Left hindlimb (tissue), 1 donor: Measurements from ENCODE around the gene MLF2.
"Not testable (repeated sequence)": the region's sequence is repeated elsewhere in the genome, so short reads cannot be mapped to it uniquely, and the experiment has no call there.

Source experiments
- DNase-seq: peaks from one replicate; pipeline ENCODE4 v3.0.0-alpha.2; 2018

Gene MLF2

DNA sequence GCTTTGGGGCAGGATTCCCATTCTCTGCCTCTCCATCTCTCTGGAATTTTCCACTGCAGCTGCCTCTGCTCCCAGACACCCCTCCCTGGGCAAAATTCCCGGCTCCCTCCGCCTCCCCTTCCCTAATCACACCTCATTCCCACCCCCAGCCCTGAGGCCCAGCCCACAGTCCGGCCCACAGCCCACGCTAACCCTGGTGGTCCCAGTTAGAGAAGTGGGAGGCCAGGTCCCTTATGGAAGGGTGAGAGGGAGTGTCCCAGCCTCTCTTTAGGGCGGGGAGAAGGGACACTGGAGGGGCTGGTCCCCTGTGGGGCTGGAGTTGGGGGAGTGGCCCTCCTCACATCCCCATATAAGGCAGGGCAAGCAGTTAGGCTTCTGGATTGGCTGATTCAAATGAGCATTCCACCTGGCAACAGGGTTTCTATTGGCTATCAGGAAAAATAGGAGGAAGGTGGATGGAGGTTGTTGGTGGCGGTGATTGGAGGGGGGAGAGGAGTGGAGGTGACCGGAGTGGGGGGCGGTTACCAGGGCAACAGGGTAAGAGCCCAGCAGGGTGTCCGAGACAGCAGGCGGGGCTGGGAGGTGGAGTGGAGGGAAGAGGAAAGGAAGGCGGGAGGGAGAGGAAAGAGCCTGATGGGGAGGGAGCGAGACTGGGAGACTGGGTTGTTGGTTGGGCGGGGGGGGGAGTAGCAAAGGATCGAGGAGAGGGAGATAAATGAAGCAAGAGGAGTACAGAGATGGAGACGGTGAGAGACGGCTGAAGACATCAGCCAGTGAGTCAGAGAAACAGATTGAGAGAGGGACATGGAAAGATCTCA is 11.3 kb upstream of the MLF2 start:
- peak; percentile 97 for DNase-seq

DNA sequence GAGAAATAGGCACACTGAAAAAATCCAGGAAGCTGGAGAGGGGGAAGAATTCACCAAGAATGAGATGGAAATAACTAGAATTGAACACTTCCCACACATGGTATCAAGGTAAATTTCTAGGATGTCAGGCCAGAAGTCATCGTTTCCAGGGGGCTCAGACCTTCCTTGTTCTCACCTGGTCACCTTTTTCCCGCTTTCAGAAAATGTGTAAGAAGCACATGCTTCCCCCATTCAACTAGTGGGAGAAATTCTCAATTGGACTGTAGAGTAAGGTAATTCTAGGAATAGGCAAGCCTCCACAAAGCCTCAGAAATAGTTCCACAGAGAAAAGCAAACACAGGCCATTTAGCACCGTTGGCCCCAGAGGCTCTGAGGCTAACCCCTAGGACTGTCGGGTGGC is 10.4 kb upstream of the MLF2 start:
- DNase-seq, result peak; percentile 27

DNA sequence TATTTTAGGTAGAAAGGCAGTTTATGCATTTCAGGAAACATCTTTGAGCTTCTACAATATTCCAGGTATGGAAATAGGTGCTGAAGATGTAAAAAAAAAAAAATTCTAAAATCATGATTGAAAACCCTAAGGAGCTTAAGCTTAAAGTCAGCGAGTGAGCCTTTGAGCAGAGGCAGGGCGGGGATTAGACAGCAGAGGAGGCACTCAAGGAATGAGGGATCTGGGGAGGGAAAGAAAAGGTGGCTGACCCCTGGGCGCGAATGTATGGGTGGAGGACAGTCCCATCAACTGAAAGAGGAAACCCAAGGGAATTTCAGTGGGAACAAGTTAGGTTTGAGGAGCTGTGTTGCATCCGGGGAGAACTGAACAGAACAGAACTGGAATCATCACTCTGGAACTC is 6.8 kb upstream of the MLF2 start:
- DNase-seq, result peak; percentile 6

DNA sequence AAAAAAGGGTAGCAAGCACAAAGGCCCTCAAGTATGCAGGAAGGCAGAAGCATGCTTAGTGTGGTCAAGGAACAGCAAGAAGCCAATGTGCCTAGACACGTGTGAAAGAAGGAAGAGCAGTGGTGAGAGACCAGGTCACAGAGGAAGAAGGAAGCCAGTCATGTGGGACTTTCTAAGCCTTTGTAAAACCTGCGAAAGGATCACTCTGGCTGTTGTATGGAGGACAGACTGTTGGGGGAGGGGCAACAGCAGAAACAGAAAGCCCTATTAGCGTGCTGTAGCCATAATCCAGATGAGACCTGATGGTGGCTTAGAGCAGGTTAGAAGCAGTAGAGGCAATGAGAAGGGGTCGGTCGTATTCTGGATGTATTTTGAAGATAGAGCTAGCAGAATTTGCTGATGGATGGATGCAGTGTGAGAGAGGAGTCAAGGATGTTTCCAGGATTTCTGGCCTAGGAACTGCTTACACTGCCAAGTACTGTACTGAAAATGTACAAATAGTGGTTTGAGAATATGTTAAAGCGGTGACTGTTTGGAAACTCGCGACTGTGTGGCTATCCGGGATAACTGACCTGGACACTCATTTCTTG is 5.7 kb upstream of the MLF2 start:
- no peak for DNase-seq

DNA sequence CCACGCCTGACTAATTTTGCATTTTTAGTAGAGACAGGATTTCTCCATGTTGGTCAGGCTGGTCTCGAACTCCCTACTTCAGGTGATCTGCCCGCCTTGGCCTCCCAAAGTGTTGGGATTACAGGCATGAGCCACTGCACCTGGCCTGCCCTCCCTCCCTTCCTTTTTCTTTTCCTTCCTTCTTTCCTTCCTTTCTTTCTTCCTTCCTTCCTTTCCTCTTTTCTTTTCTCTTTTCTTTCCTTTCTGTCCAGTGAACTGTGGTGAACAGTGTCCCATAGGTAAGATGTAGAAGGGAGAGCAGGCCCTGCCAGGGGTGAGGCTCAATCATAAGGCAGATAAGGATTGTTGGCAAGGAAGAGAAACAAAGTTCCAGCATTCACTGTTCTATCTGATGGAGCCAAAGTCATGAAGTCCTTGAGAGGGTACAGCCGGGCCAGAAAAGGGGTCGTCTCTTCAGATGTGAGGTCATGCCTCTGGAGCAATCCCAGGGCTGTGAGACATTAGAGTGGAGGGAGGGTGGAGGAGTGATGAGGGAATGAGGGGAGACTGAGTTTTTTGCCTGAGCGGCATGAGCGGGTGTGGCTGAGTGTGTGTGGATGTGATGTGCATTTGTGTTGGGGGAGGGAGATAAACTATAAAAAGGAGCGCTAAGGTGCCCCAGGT is 4.2 kb upstream of the MLF2 start:
- DNase-seq, result no peak

DNA sequence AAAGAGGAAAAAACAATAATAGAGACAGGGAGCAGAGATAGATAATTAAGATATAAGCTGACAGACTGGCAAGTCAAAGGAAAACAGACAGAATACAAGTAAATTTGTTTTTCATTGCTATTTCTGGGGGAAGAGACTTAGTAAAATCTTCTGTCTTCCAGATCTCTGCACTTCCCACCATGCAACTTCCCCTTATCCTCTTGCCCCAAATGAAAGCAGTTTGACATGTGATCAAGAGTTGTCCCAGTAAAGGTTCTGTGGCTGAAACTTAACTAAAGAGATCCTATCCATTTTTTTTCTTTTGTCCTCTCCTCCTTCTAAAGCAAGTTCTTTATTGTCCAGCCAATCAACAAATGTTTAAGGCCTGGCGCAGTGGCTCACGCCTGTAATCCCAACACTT is 1.5 kb upstream of the MLF2 start:
- DNase-seq, result no peak

DNA sequence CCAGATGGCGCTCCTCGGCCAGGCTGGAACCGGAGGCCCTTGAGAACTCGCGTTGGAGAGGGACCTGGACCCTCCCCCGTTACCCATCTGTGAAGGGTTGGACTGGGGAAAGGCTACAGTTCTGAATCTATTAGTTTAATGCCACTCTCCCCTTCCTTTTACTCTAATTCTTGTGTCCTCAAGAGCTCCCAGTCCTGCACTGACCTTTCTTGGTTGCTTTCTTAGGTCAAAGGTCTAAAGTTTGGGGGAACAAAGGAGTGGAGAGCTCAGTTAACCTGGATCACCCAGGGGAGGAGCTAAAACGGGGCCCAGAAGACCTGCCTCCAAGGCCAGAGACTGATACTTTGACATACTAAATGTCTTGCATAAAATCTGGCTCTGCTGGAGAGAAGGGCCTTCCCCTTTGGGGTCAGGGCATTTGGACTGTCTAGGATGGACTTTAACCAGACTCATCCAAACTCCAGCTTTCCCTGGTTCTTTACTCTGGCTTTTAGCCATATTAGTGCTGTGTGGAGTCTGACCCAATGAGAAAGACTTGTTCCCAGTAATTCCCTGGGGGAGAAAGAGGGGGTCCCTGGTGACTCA is 923 bp upstream of the MLF2 start:
- no peak for DNase-seq

DNA sequence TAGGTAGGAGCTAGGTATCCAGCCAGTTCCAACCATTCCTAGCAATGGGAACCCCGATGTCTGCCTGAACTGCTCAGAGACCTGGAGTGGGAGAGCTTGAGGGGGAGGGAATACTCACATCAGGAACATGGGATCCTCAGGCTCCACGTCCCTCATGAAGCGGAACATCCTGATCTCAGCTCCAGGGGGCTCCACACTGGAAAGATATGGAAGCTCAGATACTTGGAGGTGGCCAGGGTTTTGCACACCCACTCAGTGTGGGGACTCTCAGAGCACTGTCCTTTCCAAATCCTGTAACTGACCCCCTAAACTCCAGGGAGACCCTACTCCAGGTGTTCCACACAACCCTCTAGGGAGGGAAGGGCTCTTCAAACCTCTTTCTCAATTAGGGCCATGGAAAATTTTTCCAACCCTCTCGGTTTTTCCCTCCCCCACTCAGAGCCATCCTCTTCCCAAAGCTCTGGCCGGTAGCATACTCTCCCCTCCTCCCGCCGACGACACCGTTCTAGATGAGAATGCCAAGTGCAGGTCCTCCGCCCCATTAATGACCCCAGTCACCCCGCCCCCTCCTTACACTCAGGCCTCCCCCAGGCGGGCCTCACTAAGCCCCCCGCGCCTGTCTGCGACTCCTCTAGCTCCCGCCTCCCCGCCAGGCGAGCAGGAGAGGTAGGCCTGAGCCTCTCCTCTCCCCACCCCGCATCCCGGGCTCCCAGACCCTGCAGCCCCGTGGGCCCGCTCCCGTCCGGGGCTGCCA is 597 bp downstream of the MLF2 start:
- peak; percentile 84 for DNase-seq

DNA sequence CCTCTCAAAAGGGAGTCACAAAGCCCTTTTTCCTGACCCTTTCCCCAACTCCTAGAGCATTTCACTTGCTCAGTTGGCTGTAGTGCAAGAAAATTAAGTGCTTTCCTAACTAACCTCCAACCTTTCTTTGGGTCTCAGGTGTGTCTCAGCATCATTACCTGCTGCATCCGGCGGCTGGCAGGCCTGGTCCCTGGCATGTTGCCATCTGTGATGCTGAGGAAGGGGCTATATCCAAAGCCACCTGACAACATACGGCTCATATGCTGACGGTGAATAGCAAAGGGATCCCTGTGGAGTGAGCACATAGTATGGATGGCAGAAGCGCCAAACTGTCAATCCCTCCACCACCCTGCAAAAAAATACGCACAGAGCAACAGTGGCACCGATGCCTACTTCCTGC is 1.2 kb downstream of the MLF2 start:
- DNase-seq, result no peak

DNA sequence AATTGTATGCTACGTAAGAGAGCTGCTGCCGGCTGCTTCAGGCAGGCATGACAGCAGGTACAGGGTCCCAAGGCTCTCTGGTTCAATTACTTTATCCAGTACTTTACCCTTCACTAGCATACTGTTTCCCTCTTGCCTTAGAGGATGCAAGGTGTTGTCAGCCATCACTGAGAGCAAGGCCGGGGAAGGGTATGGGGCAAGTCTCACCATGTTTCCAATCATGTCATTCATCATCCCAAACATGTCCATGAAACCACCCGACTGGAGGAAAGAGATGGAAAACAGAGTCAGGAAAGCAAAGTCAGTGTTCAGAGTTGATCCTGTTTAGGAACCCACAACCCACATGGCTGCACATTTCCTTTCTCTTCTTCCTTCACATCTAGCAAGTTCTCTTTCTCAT is 2.4 kb downstream of the MLF2 start:
- DNase-seq, result no peak

DNA sequence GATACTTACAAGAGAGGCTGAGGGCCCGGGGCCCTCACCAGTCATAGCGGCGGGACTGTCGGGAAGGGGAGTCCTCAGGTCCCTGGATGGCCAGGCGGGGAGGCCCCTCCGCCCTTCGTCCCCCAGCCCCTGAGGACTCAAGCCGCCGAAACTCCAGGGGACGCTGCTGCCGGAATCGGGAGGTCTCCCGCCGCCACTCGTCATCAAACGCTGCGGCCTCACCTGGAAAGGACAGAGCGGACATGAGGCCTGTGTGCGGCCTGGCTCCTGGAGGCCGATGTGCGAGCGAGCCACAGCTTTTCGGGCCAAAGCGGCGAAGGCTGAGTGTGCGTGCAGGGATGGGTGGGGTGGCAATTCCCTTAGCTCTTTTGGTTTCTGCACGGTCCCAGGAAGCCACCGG is 4.2 kb downstream of the MLF2 start:
- no peak for DNase-seq

DNA sequence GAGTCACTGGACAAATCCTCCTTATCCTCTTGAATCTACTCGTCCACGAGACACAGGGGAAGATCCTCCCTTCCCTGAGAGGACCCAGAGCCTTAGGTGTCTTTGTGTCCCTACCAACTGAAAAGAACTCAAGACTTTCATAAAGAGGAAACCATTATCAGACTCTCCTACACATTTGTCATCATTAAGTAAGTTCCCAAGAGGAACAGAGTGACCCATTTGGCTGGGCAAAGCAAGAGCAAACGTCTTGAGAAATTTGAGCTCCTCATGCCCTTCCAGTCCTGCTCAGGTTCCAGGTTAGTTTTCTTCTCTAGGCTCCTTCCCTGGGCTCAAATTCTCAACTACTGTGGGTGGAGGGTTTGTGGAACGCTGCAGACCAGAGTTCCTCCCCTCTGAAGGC is 5.7 kb downstream of the MLF2 start:
- no peak for DNase-seq

DNA sequence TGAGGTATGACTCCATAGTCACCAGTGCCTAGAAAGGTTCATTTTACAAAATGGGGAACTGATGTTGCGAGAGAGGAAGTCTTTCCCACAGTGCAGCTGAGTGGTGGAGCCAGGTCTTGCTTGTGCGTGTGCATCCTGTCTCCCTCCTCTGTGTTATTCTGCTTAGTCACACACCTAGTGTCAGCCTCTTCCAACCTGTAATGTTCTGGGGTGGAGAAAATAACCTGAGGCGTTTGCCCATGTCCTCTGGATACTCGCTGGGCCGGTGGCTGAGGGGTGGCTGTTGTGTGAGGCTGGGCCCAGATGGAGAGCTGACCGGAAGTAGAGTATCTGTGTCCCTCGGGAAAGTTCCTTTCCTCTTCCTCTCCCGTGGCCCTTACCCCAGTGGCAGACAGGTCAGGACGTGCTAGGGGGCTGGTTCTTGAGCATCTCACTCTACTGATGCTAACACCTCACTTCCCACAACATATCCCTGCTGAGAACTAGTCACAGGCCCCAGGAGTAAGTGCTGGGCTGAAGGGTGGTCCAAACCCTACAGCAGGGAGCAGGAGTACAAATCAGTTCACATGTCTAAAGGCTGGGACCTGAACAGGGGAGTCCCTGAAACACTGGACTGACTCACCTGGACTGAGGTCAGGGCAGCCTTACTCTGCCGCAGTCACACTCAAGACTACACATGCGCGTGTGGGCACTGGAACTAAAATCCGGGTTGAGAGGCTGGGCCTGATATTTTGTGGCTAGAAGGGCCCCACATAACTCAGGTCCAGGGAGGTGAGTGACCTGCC is 7.0 kb downstream of the MLF2 start:
- DNase-seq, result no peak

DNA sequence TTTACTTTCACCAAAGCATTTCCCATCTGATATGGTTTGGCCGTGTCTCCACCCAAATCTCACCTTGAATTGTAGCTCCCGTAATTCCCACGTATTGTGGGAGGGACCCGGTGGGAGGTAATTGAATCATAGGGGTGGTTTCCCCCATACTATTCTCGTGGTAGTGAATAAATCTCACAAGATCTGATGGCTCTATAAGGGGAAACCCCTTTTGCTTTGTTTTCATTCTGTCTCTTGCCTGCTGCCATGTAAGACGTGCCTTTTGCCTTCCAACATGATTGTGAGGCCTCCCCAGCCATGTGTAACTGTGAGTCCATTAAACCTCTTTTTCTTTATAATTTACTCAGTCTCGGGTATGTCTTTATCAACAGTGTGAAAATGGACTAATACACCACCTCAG is 9.6 kb downstream of the MLF2 start:
- not testable (repeated sequence) for DNase-seq

DNA sequence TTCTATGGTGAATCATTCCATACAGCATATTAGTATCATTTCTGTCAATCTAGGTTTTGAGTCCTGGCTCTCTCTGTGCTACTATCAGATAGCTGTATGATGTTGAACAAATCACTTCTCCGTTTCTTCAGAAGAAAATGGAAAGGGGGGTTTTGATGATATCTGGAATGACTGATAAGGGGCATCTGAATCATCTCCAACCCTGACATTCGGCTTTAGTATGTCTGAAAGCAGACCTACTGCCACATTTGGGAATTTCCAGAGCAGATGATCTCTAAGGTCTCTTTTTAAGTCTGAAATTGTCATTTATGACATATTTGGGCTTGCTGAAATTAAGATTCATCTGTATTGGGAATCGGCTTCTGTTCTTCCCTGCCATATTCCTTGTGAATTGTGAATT is 10.1 kb downstream of the MLF2 start:
- no peak for DNase-seq

DNA sequence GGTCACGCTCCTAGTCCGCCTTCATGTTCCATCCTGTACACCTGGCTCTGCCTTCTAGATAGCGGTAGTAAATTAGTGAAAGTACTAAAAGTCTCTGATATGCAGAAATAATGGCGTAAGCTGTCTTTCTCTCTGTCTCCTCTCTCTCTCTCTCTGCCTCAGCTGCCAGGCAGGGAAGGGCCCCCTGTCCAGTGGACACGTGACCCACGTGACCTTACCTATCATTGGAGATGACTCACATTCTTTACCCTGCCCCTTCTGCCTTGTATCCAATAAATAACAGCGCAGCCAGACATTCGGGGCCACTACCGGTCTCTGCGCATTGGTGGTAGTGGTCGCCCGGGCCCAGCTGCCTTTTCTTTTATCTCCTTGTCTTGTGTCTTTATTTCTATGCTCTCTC is 10.9 kb downstream of the MLF2 start:
- not testable (repeated sequence) for DNase-seq

DNA sequence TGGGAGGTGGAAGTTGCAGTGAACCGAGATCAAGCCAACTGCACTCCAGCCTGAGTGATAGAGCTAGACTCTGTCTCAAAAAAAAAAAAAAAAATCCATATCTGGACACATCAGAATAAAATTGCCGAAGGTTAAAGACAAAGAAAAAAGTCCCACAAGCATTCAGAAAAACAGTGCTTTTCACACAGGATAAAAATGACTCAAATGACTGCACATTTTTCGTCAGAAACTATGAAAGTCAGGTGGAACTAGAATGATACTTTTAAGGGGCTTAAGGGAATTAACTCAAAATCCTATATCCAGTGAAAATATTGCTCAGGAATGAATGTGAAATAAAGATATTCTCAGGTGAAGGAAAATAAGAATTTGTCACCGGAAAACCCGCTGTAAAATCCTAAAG is 16.2 kb downstream of the MLF2 start:
- no peak for DNase-seq

DNA sequence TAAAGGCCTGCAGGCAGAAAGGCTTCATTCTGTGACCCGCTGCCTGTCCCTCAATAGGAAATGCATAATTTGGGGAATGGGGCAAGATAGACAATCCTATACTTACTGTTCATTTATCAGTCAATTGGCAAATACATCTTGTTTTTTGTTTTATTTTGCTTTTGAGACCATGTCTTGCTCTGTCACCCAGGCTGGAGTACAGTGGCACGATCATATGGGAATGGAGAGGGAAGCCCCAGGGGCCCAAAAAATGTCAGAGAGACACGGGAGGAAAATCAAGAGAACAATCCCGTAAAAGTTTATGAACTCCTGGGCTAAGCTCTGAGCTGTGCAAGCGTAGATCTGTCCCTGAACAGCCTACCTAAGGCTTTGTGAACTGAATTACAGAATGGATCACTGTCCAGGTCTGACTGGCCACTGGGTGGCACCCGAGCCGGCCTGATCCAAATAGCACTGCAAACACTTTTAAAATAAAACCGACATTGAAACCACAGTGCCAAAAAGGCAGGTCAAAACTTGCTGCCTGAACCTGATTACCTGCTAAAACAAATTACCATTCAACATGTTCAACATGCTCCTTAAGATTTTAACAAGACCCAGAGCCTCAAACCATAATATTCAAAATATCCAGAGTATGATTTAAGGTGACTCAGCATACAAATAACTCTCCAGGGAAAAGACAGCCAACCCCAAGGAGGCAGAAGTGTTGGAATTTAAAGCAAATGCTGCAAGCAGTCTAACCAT is 17.3 kb downstream of the MLF2 start:
- DNase-seq, result peak; percentile 76

DNA sequence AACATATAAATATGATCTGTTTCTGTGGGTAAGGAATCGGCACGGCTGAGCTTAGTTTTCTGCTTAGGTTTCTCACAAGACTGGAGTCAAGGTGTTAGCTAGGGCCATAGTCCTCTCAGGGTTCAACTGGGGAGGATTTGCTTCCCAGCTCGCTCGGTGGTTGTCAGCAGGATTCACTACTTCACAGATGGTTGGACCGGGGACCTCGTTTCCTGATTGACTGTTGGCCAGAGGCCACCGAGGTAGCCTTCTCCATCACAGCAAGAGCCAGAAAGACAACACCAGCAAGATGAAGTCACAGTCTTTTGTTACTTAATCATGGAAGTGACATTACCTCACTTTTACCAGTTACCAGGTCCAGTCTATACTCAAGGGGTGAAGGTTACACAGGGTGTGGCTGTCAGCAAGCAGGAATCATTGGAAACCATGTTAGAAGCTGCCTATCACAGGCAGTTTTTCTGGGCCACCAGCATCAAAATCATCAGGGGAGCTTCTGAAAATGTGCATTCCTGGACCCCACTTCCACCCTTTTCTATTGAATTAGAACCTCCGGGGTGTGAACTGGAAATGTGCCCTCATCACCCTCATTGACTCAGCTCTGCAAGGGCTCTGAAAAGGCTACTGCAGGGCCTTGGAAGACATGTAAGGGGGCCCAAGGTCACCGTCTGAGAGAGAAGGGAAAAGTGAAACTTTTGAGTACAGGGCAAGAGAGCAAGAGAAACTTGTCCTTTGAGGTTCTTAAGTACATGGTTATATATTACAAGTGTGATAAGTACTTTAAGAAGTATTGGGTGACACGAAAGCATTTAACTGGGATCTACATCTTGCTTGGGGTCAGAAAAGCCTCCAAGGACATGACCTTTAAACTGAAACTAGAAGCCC is 18.2 kb downstream of the MLF2 start:
- no peak for DNase-seq

DNA sequence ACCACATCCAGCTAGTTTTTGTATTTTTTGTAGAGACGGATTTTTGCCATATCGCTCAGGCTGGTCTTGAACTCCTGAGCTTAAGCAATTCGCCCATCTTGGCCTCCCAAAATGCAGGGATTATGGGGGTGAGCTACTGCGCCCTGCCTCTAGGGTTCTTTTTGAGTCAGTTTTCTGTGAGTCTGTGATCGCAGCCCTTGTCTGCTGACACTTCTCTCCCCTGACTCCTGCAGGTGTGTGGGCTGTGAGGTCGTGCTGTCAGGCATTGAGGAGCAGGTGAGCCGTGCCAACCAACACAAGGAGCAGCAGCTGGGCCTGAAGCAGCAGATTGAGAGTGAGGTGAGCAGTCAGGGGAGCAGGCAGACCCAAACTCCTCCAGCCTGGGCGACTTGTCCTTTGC is 22.8 kb downstream of the MLF2 start:
- no peak for DNase-seq

DNA sequence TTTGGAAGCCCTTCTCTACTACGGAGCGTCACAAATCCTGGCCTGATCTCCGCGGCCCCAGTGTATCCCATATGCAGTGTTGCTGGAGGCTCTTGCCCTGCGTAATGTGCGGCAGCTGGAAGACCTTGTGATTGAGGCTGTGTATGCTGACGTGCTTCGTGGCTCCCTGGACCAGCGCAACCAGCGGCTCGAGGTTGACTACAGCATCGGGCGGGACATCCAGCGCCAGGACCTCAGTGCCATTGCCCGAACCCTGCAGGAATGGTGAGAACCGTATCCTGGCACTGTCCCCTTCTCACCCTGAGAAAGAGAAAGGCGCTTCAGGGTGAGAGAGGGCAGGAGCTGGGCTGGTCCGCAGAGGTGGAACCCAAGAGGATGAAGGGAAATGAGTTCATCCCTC is 23.8 kb downstream of the MLF2 start:
- DNase-seq, result no peak
